GM12878 (cell line): ENCODE measurements around the gene CHAT. TPM values are rescaled to one million over a fixed set of nuclear protein-coding genes. Genes with fewer than 3 reads are reported as not detected.

Experiments
- ATAC-seq: fragments of 200-7000 bp; cut with Tn5 transposase; 3 replicates; pipeline ENCODE4 v1.9.1; 2020; ENCODE audit warnings: mild to moderate bottlenecking, moderate library complexity
- BruUV-seq: library from RNA; stranded (reverse); fragments of 400-500 nt; replicated peaks from 2 replicates; lab custom pipeline; 2021; lab: Mats Ljungman, UMichigan
- CTCF ChIA-PET: fragments of 300-600 bp; sonication (Branson Sonifier 250); formaldehyde crosslinking; extraction: SDS; loops from one replicate; lab custom pipeline; 2021; ENCODE audit warnings: inconsistent platforms; lab: Yijun Ruan, JAX
- POLR2A ChIA-PET: fragments of 350-600 bp; formaldehyde crosslinking; extraction: SDS; loops from one replicate; lab custom pipeline; 2021; ENCODE audit warnings: inconsistent platforms; lab: Charles Lee
- RAD21 ChIA-PET: fragments of 300-600 bp; sonication (Branson Sonifier 250); formaldehyde crosslinking; loops from one replicate; lab custom pipeline; 2023; ENCODE audit warnings: antibody characterized with exemption; ENCODE audit not compliant: unreplicated experiment; lab: Charles Lee
- SMC1A ChIA-PET: fragments of 300-600 bp; sonication (Branson Sonifier 250); formaldehyde crosslinking; loops from one replicate; lab custom pipeline; 2023; ENCODE audit not compliant: unreplicated experiment, uncharacterized antibody; lab: Charles Lee
- DNase-seq: peaks from one replicate; pipeline ENCODE4 v3.0.0-alpha.2; 2011; ENCODE audit warnings: low read depth, low spot score
- FAIRE-seq: peaks from 3 replicates; lab custom pipeline; 2011; peaks lifted over from hg19 to GRCh38; lab: Jason Lieb, UNC
- H2AFZ ChIP-seq: 2 replicates; pipeline ENCODE4 v1.6.0; 2011; ENCODE audit warnings: low read depth, low read length, control low read depth; ENCODE audit not compliant: control insufficient read depth
- H3K27ac ChIP-seq: 2 replicates; pipeline ENCODE4 v1.5.1; 2011; ENCODE audit warnings: control low read depth; ENCODE audit not compliant: control insufficient read depth, insufficient read depth
- H3K27me3 ChIP-seq, 2 experiments: replicated peaks in 1 of 2; 2 replicates each; pipeline versions ENCODE4 v1.6.0 to v1.6.1; 2011; ENCODE audit warnings: low read length in 1 of 2; ENCODE audit not compliant: control insufficient read depth in 2 of 2, insufficient read depth in 2 of 2
- H3K36me3 ChIP-seq, 2 experiments: 2 replicates each; pipeline ENCODE4 v1.5.1; 2011; ENCODE audit warnings: low read length in 1 of 2; ENCODE audit not compliant: control insufficient read depth in 2 of 2, insufficient read depth in 2 of 2
- H3K4me1 ChIP-seq: 2 replicates; pipeline ENCODE4 v1.6.1; 2011; ENCODE audit warnings: mild to moderate bottlenecking, low read length, moderate library complexity, mixed read lengths; ENCODE audit not compliant: control insufficient read depth, insufficient read depth
- H3K4me2 ChIP-seq: 2 replicates; pipeline ENCODE4 v1.6.0; 2011; ENCODE audit warnings: control low read depth; ENCODE audit not compliant: control insufficient read depth, insufficient read depth
- H3K4me3 ChIP-seq: fragments of 200-600 bp; sonication (generic); 2 replicates; pipeline ENCODE4 v1.5.1; 2016
- H3K79me2 ChIP-seq: 2 replicates; pipeline ENCODE4 v1.6.0; 2011; ENCODE audit warnings: low read length; ENCODE audit not compliant: control insufficient read depth, insufficient read depth
- H3K9ac ChIP-seq: 2 replicates; pipeline ENCODE4 v1.8.0; 2011; ENCODE audit warnings: low read length, control low read depth, mixed read lengths; ENCODE audit not compliant: control insufficient read depth, insufficient read depth
- H3K9me3 ChIP-seq: replicated peaks from 3 replicates; pipeline ENCODE4 v1.5.1; 2011; ENCODE audit warnings: mild to moderate bottlenecking, low read length; ENCODE audit not compliant: control insufficient read depth, insufficient read depth
- H4K20me1 ChIP-seq: 2 replicates; pipeline ENCODE4 v1.6.0; 2011; ENCODE audit not compliant: control insufficient read depth, insufficient read depth
- EP300 ChIP-seq, 2 experiments: fragments of 150-350 bp in 1 of 2; IDR thresholded peaks; 2 replicates each; pipeline ENCODE4 v1.6.1; 2011 to 2012; ENCODE audit warnings: low read depth in 2 of 2, low read length in 2 of 2, borderline replicate concordance in 1 of 2, improper control_type of control experiment in 1 of 2, inconsistent platforms in 1 of 2; ENCODE audit not compliant: control insufficient read depth in 1 of 2
- KLF5 ChIP-seq: fragments of 450-650 bp; IDR thresholded peaks from 2 replicates; pipeline ENCODE4 v1.6.1; 2014; ENCODE audit warnings: mild to moderate bottlenecking; ENCODE audit not compliant: partially characterized antibody
- NBN ChIP-seq: fragments of 450-650 bp; IDR thresholded peaks from 2 replicates; pipeline ENCODE4 v1.6.1; 2016
- PAX5 ChIP-seq: IDR thresholded peaks from 2 replicates; pipeline ENCODE4 v1.6.1; 2011; ENCODE audit warnings: low read depth, low read length, borderline replicate concordance
- RUNX3 ChIP-seq: IDR thresholded peaks from 2 replicates; pipeline ENCODE4 v1.6.1; 2012; ENCODE audit warnings: low read length, inconsistent platforms
- SMC3 ChIP-seq: IDR thresholded peaks from 2 replicates; pipeline ENCODE4 v1.6.1; 2011; ENCODE audit warnings: low read length, improper control_type of control experiment, borderline replicate concordance
- SREBF2 ChIP-seq: IDR thresholded peaks from 2 replicates; pipeline ENCODE4 v1.6.1; 2012; ENCODE audit warnings: mild to moderate bottlenecking, low read length
- ZBED1 ChIP-seq: IDR thresholded peaks from 2 replicates; pipeline ENCODE4 v1.6.1; 2016; ENCODE audit warnings: borderline replicate concordance
- WGBS: methylation state at CpG from one replicate; pipeline ENCODE4 v1.1.6; 2016; ENCODE audit warnings: low lambda C conversion rate; ENCODE audit not compliant: insufficient replicate concordance, insufficient coverage; ENCODE audit errors: missing lambda C conversion rate; 5-methylcytosine and 5-hydroxymethylcytosine counted together
- in situ Hi-C: fragments of 300-500 bp; cut with MboI; formaldehyde crosslinking; loops from 9 replicates; pipeline ENCODE4 v1.14.3; 2018; ENCODE audit warnings: mixed read lengths
- intact Hi-C: fragments of 100-400 bp; cut with micrococcal nuclease; formaldehyde crosslinking; loops from one replicate; pipeline ENCODE4 v1.14.2; 2022; ENCODE audit not compliant: unreplicated experiment
- polyA plus RNA-seq, 11 experiments: library from polyadenylated mRNA; depleted of rRNA in 4 of 11; unstranded in 6 of 11; stranded (reverse) in 5 of 11; fragments of >200 nt; fragmentation: Nextera tagmentation in 4 of 11; fragmentation: Illumina TruSeq in 1 of 11; extraction: Ambion mirVana in 4 of 11; extraction: Trizol in 1 of 11; gene quantifications; 1 replicate in 1 of 11; 2 replicates in 10 of 11; pipeline versions ENCODE4 v1.2.1 to v1.2.3, GENCODE V29; 2011 to 2016; ENCODE audit warnings: inconsistent platforms in 2 of 11, missing spikeins in 2 of 11, low read depth in 1 of 11
- total RNA-seq, 4 experiments: library from RNA; depleted of rRNA in 3 of 4; stranded (reverse); fragments of >200 nt in 3 of 4; fragmentation: Illumina TruSeq in 1 of 4; extraction: Trizol in 1 of 4; gene quantifications; 2 replicates each; pipeline versions ENCODE4 v1.2.1 to v1.2.3, GENCODE V29; 2013 to 2021

CHAT gene
- total and polyA plus RNA-seq, 10 of the 15 experiments (the other 5 are each of a cell fraction or from before 2014, with no cell fraction given): not detected

DNA sequence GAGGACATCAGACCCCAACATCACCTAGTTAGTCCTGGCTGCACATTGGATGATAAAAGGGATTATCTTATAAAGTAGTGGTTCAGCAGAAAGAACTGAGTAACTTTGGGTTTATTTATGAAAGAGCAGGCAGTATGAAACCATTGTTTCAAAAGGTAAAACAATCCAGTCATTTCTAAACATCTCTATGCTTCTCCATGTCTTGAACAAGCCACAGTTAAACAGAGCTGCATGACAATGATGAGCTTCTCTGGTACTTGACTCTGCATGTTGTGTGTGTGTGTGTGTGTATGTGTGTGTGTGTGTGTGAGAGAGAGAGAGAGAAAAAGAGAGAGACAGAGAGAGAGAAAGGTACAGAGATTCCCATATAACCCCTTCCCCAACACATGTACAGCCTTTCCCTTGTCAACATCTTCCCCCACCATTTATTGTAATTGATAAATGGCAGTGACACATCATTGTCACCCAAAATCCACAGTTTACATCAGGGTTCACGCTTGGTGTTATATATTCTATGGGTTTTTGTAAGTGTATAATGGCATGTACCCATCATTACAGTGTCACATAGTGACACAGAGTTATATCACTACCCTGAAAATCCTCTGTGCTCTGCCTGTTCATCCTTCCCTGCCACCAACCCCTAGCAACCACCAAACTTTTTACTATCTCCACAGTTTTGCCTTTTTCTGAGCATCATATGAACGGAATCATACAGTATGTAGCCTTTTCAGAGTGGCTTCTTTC lies 36.5 kb upstream of the CHAT start:
- CTCF ChIA-PET: interaction anchor here (1.5 kb wide), 1 partner anchor 16 kb away, joined by 6 read pairs; no protein-coding TSS in a partner anchor
- no peaks in the 10 kb centered on the region for H3K79me2 ChIP-seq
- TF ChIP-seq KLF5 (no peak), RUNX3 (peak; percentile 13; the same call in 1 of the 2 replicates), NBN (no peak), PAX5 (0 out of 2 replicates have a peak, but pooled peaks have one; percentile 12)
- no peaks in the 10 kb centered on the region for H3K27me3 ChIP-seq
- H3K27ac ChIP-seq: no peak overlapping the region
- intact Hi-C loops (no loop called here), in situ Hi-C loops (no loop called here)
- RAD21 ChIA-PET: no interaction called here
- no peaks in the 10 kb centered on the region; the same call in 1 of the 2 replicates for H3K4me1 ChIP-seq
- no peak overlapping the region for H2AFZ ChIP-seq
- DNase-seq (no peak), ATAC-seq (no peak), FAIRE-seq (no peak)
- H3K4me2 ChIP-seq: no peak overlapping the region
- SMC1A ChIA-PET: interaction anchor here (0.6 kb wide), 1 partner anchor 786 kb away, joined by 3 read pairs; no protein-coding TSS in a partner anchor
- no TSS peak for BruUV-seq
- H3K4me3 ChIP-seq: no peak overlapping the region
- H3K36me3 ChIP-seq: no peaks in the 10 kb centered on the region
- 43% methylated on average over 2 of the region's 2 CpGs for WGBS
- no peaks in the 10 kb centered on the region for H4K20me1 ChIP-seq
- no peak overlapping the region for H3K9ac ChIP-seq
- POLR2A ChIA-PET: no interaction called here
- no peaks in the 10 kb centered on the region for H3K9me3 ChIP-seq

DNA sequence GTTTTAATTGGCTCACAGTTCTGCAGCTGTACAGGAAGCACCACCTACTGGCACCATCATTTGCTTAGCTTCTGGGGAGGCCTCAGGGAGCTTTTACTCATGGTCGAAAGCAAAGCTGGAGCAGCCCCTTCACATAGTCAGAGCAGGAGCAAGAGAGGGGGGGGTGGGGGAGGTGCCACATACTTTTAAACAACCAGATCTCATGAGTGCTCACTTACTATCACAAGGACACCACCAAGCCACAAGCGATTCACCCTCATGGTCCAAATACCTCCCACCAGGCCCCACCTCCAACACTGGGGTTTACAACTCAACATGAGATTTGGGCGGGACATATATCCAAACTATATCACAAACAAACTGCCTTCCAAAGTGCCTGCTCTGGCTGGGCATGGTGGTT lies 35.4 kb upstream of the CHAT start:
- SMC1A ChIA-PET: no interaction called here
- Histone ChIP-seq H3K4me2 (no peak overlapping the region), H4K20me1 (no peaks in the 10 kb centered on the region), H3K79me2 (no peaks in the 10 kb centered on the region), H3K4me1 (no peaks in the 10 kb centered on the region; the same call in 1 of the 2 replicates), H3K9me3 (no peaks in the 10 kb centered on the region), H3K27me3 (no peaks in the 10 kb centered on the region), H3K9ac (no peak overlapping the region), H3K36me3 (no peaks in the 10 kb centered on the region), H3K27ac (no peak overlapping the region), H3K4me3 (no peak overlapping the region), H2AFZ (no peak overlapping the region)
- POLR2A ChIA-PET: no interaction called here
- no TSS peak for BruUV-seq
- TF ChIP-seq SMC3: no peak
- no peak for TF ChIP-seq EP300 (IDR thresholded peaks at IDR 0.05; ENCODE audit: borderline replicate concordance in 1 of 2, control insufficient read depth in 1 of 2, low read depth in 2 of 2, low read length in 2 of 2)
- TF ChIP-seq ZBED1: no peak
- TF ChIP-seq SREBF2: no peak
- CTCF ChIA-PET: interaction anchor here (1.5 kb wide), 1 partner anchor 15 kb away, joined by 6 read pairs; no protein-coding TSS in a partner anchor
- FAIRE-seq (no peak), ATAC-seq (no peak), DNase-seq (no peak)
- in situ Hi-C loops: no loop called here
- intact Hi-C loops: no loop called here
- RAD21 ChIA-PET: no interaction called here
- WGBS: 50% methylated on average over 3 of the region's 3 CpGs
